ENCODE data around the gene FBN1. TPM values are rescaled to one million over a fixed set of nuclear protein-coding genes. Genes with fewer than 3 reads are reported as not detected.
A peak's percentile ranks its signal among the peaks of the same experiment; 100 is the strongest.

The FBN1 gene
- total and polyA plus RNA-seq, 2 experiments from 2014 or later = 2.1 to 5.3 TPM

GRCh38 chr15:48614051-48614450 lies 31.5 kb downstream of the FBN1 start:
- no peak for DNase-seq (ENCODE audit: low read depth in 1 of 2, low spot score in 1 of 2)
- Histone ChIP-seq H3K27me3 (no peaks in the 10 kb centered on the region), H3K4me1 (ENCODE audit: low read depth) (no peaks in the 10 kb centered on the region), H3K9me3 (ENCODE audit: low read depth) (no peaks in the 10 kb centered on the region), H3K36me3 (no peaks in the 10 kb centered on the region), H3K27ac (no peak overlapping the region), H3K4me3 (no peak overlapping the region)
- TF ChIP-seq CTCF (IDR thresholded peaks at IDR 0.05; ENCODE audit: low read depth, low read length) = no peak

GRCh38 chr15:48609486-48609885 lies 36.0 kb downstream of the FBN1 start:
- TF ChIP-seq CTCF (IDR thresholded peaks at IDR 0.05; ENCODE audit: low read depth, low read length) = no peak
- Histone ChIP-seq H3K27ac (no peak overlapping the region), H3K9me3 (ENCODE audit: low read depth) (no peaks in the 10 kb centered on the region), H3K36me3 (no peaks in the 10 kb centered on the region), H3K4me3 (no peak overlapping the region), H3K27me3 (no peaks in the 10 kb centered on the region), H3K4me1 (ENCODE audit: low read depth) (no peaks in the 10 kb centered on the region)
- no peak for DNase-seq (ENCODE audit: low read depth in 1 of 2, low spot score in 1 of 2)

- H3K4me3 ChIP-seq = no peak overlapping the region
- no peak for DNase-seq (ENCODE audit: low read depth in 1 of 2, low spot score in 1 of 2)
- no peaks in the 10 kb centered on the region for H3K9me3 ChIP-seq (ENCODE audit: low read depth)
- H3K36me3 ChIP-seq = no peaks in the 10 kb centered on the region
- TF ChIP-seq CTCF (IDR thresholded peaks at IDR 0.05; ENCODE audit: low read depth, low read length) = no peak
- no peaks in the 10 kb centered on the region for H3K4me1 ChIP-seq (ENCODE audit: low read depth)
- H3K27me3 ChIP-seq = no peaks in the 10 kb centered on the region
- no peak overlapping the region for H3K27ac ChIP-seq
Observed at GRCh38 chr15:48607846-48608245, 37.7 kb downstream of the FBN1 start.

- H3K27me3 ChIP-seq = no peaks in the 10 kb centered on the region
- H3K36me3 ChIP-seq = no peaks in the 10 kb centered on the region
- TF ChIP-seq CTCF (IDR thresholded peaks at IDR 0.05; ENCODE audit: low read depth, low read length) = no peak
- no peak overlapping the region for H3K27ac ChIP-seq
- no peaks in the 10 kb centered on the region for H3K9me3 ChIP-seq (ENCODE audit: low read depth)
- peak in 1 of 2 donors; percentile 62 for DNase-seq (ENCODE audit: low read depth in 1 of 2, low spot score in 1 of 2)
- no peaks in the 10 kb centered on the region for H3K4me1 ChIP-seq (ENCODE audit: low read depth)
- H3K4me3 ChIP-seq = no peak overlapping the region
Observed at GRCh38 chr15:48604567-48604966, 40.9 kb downstream of the FBN1 start.

GRCh38 chr15:48603922-48604321 lies 41.6 kb downstream of the FBN1 start:
- no peak for TF ChIP-seq CTCF (IDR thresholded peaks at IDR 0.05; ENCODE audit: low read depth, low read length)
- no peak for DNase-seq (ENCODE audit: low read depth in 1 of 2, low spot score in 1 of 2)
- Histone ChIP-seq H3K27ac (no peak overlapping the region), H3K27me3 (no peaks in the 10 kb centered on the region), H3K9me3 (ENCODE audit: low read depth) (no peaks in the 10 kb centered on the region), H3K4me3 (no peak overlapping the region), H3K4me1 (ENCODE audit: low read depth) (no peaks in the 10 kb centered on the region), H3K36me3 (no peaks in the 10 kb centered on the region)

GRCh38 chr15:48603123-48603500 lies 42.4 kb downstream of the FBN1 start:
- Histone ChIP-seq H3K27ac (no peak overlapping the region), H3K4me3 (no peak overlapping the region), H3K9me3 (ENCODE audit: low read depth) (no peaks in the 10 kb centered on the region), H3K36me3 (no peaks in the 10 kb centered on the region), H3K4me1 (ENCODE audit: low read depth) (no peaks in the 10 kb centered on the region), H3K27me3 (no peaks in the 10 kb centered on the region)
- DNase-seq (ENCODE audit: low read depth in 1 of 2, low spot score in 1 of 2) = peak in 1 of 2 donors; percentile 47
- peak; percentile 7 for TF ChIP-seq CTCF (IDR thresholded peaks at IDR 0.05; ENCODE audit: low read depth, low read length)
